Keratinocyte (primary cell): ENCODE data around the gene ADAMTSL4. TPM values are rescaled to one million over a fixed set of nuclear protein-coding genes. Genes with fewer than 3 reads are reported as not detected.
A peak's percentile ranks its signal among the peaks of the same experiment; 100 is the strongest.

Source experiments
- DNase-seq: peaks from one replicate; pipeline ENCODE4 v3.0.0-alpha.2; 2011; ENCODE audit warnings: low read depth, missing footprints, low spot score
- FAIRE-seq: peaks from 2 replicates; lab custom pipeline; 2011; peaks lifted over from hg19 to GRCh38; lab: Jason Lieb, UNC
- H2AFZ ChIP-seq: 2 replicates; pipeline ENCODE4 v1.6.0; 2012; ENCODE audit warnings: low read length, control low read depth, inconsistent platforms; ENCODE audit not compliant: control insufficient read depth
- H3K27ac ChIP-seq: 2 replicates; pipeline ENCODE4 v1.5.1; 2011; ENCODE audit warnings: low read length; ENCODE audit not compliant: control insufficient read depth, insufficient read depth
- H3K27me3 ChIP-seq: 3 replicates; pipeline ENCODE4 v1.6.0; 2011; ENCODE audit warnings: low read length; ENCODE audit not compliant: control insufficient read depth, insufficient read depth; ENCODE audit errors: extremely low read depth
- H3K36me3 ChIP-seq, 2 experiments: 2 replicates in 1 of 2; 3 replicates in 1 of 2; pipeline ENCODE4 v1.5.1; 2011; ENCODE audit warnings: low read length in 2 of 2, mild to moderate bottlenecking in 1 of 2; ENCODE audit not compliant: control insufficient read depth in 2 of 2, insufficient read depth in 2 of 2; ENCODE audit errors: extremely low read depth in 1 of 2
- H3K4me1 ChIP-seq: 3 replicates; pipeline ENCODE4 v1.5.1; 2011; ENCODE audit warnings: low read length; ENCODE audit not compliant: control insufficient read depth, insufficient read depth; ENCODE audit errors: extremely low read depth
- H3K4me2 ChIP-seq: 3 replicates; pipeline ENCODE4 v1.6.0; 2011; ENCODE audit warnings: low read depth, low read length; ENCODE audit not compliant: control insufficient read depth, insufficient read depth; ENCODE audit errors: extremely low read depth
- H3K4me3 ChIP-seq, 3 experiments: fragments of 200-600 bp in 1 of 3; sonication (generic) in 1 of 3; 2 replicates in 2 of 3; 3 replicates in 1 of 3; pipeline ENCODE4 v1.5.1; 2011 to 2016; ENCODE audit warnings: low read length in 3 of 3, mild to moderate bottlenecking in 3 of 3, control low read depth in 2 of 3, inconsistent platforms in 1 of 3, low read depth in 1 of 3, mixed read lengths in 1 of 3, mixed run types in 1 of 3, moderate library complexity in 1 of 3; ENCODE audit not compliant: control insufficient read depth in 2 of 3, insufficient read depth in 2 of 3; ENCODE audit errors: extremely low read depth in 1 of 3
- H3K79me2 ChIP-seq: 2 replicates; pipeline ENCODE4 v1.6.0; 2012; ENCODE audit warnings: low read length; ENCODE audit not compliant: control insufficient read depth, insufficient read depth
- H3K9ac ChIP-seq: 3 replicates; pipeline ENCODE4 v1.6.0; 2011; ENCODE audit warnings: low read length; ENCODE audit not compliant: control insufficient read depth, insufficient read depth; ENCODE audit errors: extremely low read depth
- H3K9me1 ChIP-seq: 3 replicates; pipeline ENCODE4 v1.6.0; 2011; ENCODE audit warnings: low read length; ENCODE audit not compliant: control insufficient read depth, insufficient read depth; ENCODE audit errors: extremely low read depth
- H3K9me3 ChIP-seq: 2 replicates; pipeline ENCODE4 v1.5.1; 2012; ENCODE audit warnings: low read depth, low read length; ENCODE audit not compliant: control insufficient read depth
- H4K20me1 ChIP-seq: 3 replicates; pipeline ENCODE4 v1.6.0; 2011; ENCODE audit warnings: low read length; ENCODE audit not compliant: control insufficient read depth, insufficient read depth; ENCODE audit errors: extremely low read depth
- CTCF ChIP-seq, 3 experiments: IDR thresholded peaks in 1 of 3; conservative IDR thresholded peaks in 1 of 3; optimal IDR thresholded peaks in 1 of 3; 2 replicates in 2 of 3; 3 replicates in 1 of 3; pipeline versions ENCODE3 to v1.5.1; 2011; ENCODE audit warnings: low read length in 3 of 3, mild to moderate bottlenecking in 3 of 3, moderate library complexity in 2 of 3, control low read depth in 1 of 3, inconsistent platforms in 1 of 3; ENCODE audit not compliant: insufficient read depth in 2 of 3; ENCODE audit errors: extremely low read depth in 1 of 3
- EZH2 ChIP-seq: IDR thresholded peaks from one replicate; pipeline ENCODE4 v1.6.1; 2012; ENCODE audit warnings: inconsistent platforms, mild to moderate bottlenecking, low read length, moderate library complexity
- dilution Hi-C: fragments of 300-500 bp; cut with MboI; formaldehyde crosslinking; loops from one replicate; pipeline ENCODE4 v1.7.0; 2020; ENCODE audit warnings: low sequenced_read_pairs; ENCODE audit not compliant: extremely low pct_ligation_motif_present
- polyA plus RNA-seq, 5 experiments: library from polyadenylated mRNA; depleted of rRNA in 3 of 5; stranded (reverse) in 3 of 5; stranded (forward) in 1 of 5; unstranded in 1 of 5; fragments of >200 nt; gene quantifications; 1 replicate in 1 of 5; 2 replicates in 3 of 5; 3 replicates in 1 of 5; pipeline versions ENCODE4 v1.2.1 to v1.2.3, GENCODE V29; 2011 to 2012; ENCODE audit warnings: missing spikeins in 2 of 5, low read depth in 1 of 5, low replicate concordance in 1 of 5

Gene ADAMTSL4
- polyA plus RNA-seq, 1 donor (not counting 4 experiments of a cell fraction or from before 2014, with no cell fraction given): 7.0 TPM

- H3K9ac ChIP-seq: no peak overlapping the region
- no peak overlapping the region for H3K4me3 ChIP-seq
- dilution Hi-C loops: no loop called here
- H3K4me1 ChIP-seq: peaks cover 32% of the 10 kb centered on the region
- H3K4me2 ChIP-seq: peak overlapping the region; percentile 32
- DNase-seq: no peak
- H3K27me3 ChIP-seq: no peaks in the 10 kb centered on the region
- H3K79me2 ChIP-seq: no peaks in the 10 kb centered on the region
- H3K9me1 ChIP-seq: no peaks in the 10 kb centered on the region
- no peaks in the 10 kb centered on the region for H4K20me1 ChIP-seq
- no peaks in the 10 kb centered on the region for H3K9me3 ChIP-seq
- FAIRE-seq: no peak
- no peak overlapping the region for H3K27ac ChIP-seq
- peak overlapping the region; percentile 23 for H2AFZ ChIP-seq
- TF ChIP-seq EZH2 (no peak), CTCF (optimal IDR thresholded peaks at IDR 0.05 in 1 of 3, IDR thresholded peaks at IDR 0.05 in 1 of 3, conservative IDR thresholded peaks at IDR 0.05 in 1 of 3; ENCODE audit: extremely low read depth in 1 of 3, insufficient read depth in 2 of 3, low read length in 3 of 3) (no peak)
- H3K36me3 ChIP-seq: no peaks in the 10 kb centered on the region
These were observed 20.2 kb upstream of the ADAMTSL4 start for GRCh38 chr1:150529017-150529416.

GRCh38 chr1:150530491-150531159, 18.6 kb upstream of the ADAMTSL4 start:
- no peak overlapping the region for H3K27ac ChIP-seq
- peaks cover 35% of the 10 kb centered on the region for H3K4me1 ChIP-seq
- H3K36me3 ChIP-seq: no peaks in the 10 kb centered on the region
- no peak overlapping the region for H3K4me2 ChIP-seq
- H4K20me1 ChIP-seq: no peaks in the 10 kb centered on the region
- H3K9me3 ChIP-seq: no peaks in the 10 kb centered on the region
- H3K9ac ChIP-seq: no peak overlapping the region
- DNase-seq (no peak), FAIRE-seq (no peak)
- dilution Hi-C loops: no loop called here
- TF ChIP-seq CTCF (optimal IDR thresholded peaks at IDR 0.05 in 1 of 3, IDR thresholded peaks at IDR 0.05 in 1 of 3, conservative IDR thresholded peaks at IDR 0.05 in 1 of 3; ENCODE audit: extremely low read depth in 1 of 3, insufficient read depth in 2 of 3, low read length in 3 of 3) (no peak), EZH2 (no peak)
- H3K79me2 ChIP-seq: no peaks in the 10 kb centered on the region
- no peaks in the 10 kb centered on the region for H3K9me1 ChIP-seq
- H2AFZ ChIP-seq: no peak overlapping the region
- no peak overlapping the region for H3K4me3 ChIP-seq
- no peaks in the 10 kb centered on the region for H3K27me3 ChIP-seq
